Astrocyte (in vitro differentiated cells and primary cell): ENCODE measurements around the gene MMP28. TPM values are rescaled to one million over a fixed set of nuclear protein-coding genes. Genes with fewer than 3 reads are reported as not detected.

ENCODE experiments used
- DNase-seq: peaks from one replicate; pipeline ENCODE4 v3.0.0-alpha.2; 2010; ENCODE audit warnings: low read depth
- FAIRE-seq: peaks from 2 replicates; lab custom pipeline; 2011; peaks lifted over from hg19 to GRCh38; lab: Jason Lieb, UNC
- H2AFZ ChIP-seq: 2 replicates; pipeline ENCODE4 v1.6.0; 2012; ENCODE audit warnings: low read depth, low read length, inconsistent platforms
- H3K27ac ChIP-seq: 2 replicates; pipeline ENCODE4 v1.5.1; 2011; ENCODE audit warnings: low read depth, low read length, inconsistent platforms
- H3K27me3 ChIP-seq: 2 replicates; pipeline ENCODE4 v1.6.0; 2011; ENCODE audit warnings: low read length, inconsistent platforms; ENCODE audit not compliant: insufficient read depth
- H3K36me3 ChIP-seq: 2 replicates; pipeline ENCODE4 v1.5.1; 2011; ENCODE audit warnings: low read length, inconsistent platforms; ENCODE audit not compliant: insufficient read depth
- H3K4me1 ChIP-seq: 2 replicates; pipeline ENCODE4 v1.5.1; 2011; ENCODE audit warnings: low read length, inconsistent platforms; ENCODE audit not compliant: insufficient read depth
- H3K4me2 ChIP-seq: 2 replicates; pipeline ENCODE4 v1.6.0; 2012; ENCODE audit warnings: low read length, inconsistent platforms
- H3K4me3 ChIP-seq: 2 replicates; pipeline ENCODE4 v1.5.1; 2011; ENCODE audit warnings: low read depth, mild to moderate bottlenecking, low read length, inconsistent platforms; ENCODE audit not compliant: insufficient read depth
- H3K79me2 ChIP-seq: 2 replicates; pipeline ENCODE4 v1.6.0; 2012; ENCODE audit warnings: mild to moderate bottlenecking, low read length, inconsistent platforms; ENCODE audit not compliant: insufficient read depth
- H3K9ac ChIP-seq: 2 replicates; pipeline ENCODE4 v1.6.0; 2012; ENCODE audit warnings: mild to moderate bottlenecking, low read length, inconsistent platforms
- H3K9me3 ChIP-seq: 2 replicates; pipeline ENCODE4 v1.5.1; 2012; ENCODE audit warnings: low read depth, mild to moderate bottlenecking, low read length, inconsistent platforms; ENCODE audit not compliant: insufficient read depth
- H4K20me1 ChIP-seq: 2 replicates; pipeline ENCODE4 v1.6.0; 2012; ENCODE audit warnings: low read length, inconsistent platforms; ENCODE audit not compliant: insufficient read depth
- H3K27ac Mint-ChIP-seq: one replicate; pipeline ENCODE4 v1.8.0; 2021; ENCODE audit warnings: mild to moderate bottlenecking, mixed read lengths; ENCODE audit not compliant: unreplicated experiment
- H3K27me3 Mint-ChIP-seq: one replicate; pipeline ENCODE4 v1.8.0; 2021; ENCODE audit warnings: low read depth, mixed read lengths; ENCODE audit not compliant: unreplicated experiment
- H3K36me3 Mint-ChIP-seq: one replicate; pipeline ENCODE4 v1.8.0; 2021; ENCODE audit warnings: low read depth, mixed read lengths; ENCODE audit not compliant: unreplicated experiment
- H3K4me1 Mint-ChIP-seq: one replicate; pipeline ENCODE4 v1.8.0; 2021; ENCODE audit warnings: low read depth, mixed read lengths; ENCODE audit not compliant: unreplicated experiment
- H3K4me3 Mint-ChIP-seq: one replicate; pipeline ENCODE4 v1.8.0; 2021; ENCODE audit warnings: mild to moderate bottlenecking, moderate library complexity, mixed read lengths; ENCODE audit not compliant: unreplicated experiment
- H3K9me3 Mint-ChIP-seq: one replicate; pipeline ENCODE4 v1.8.0; 2021; ENCODE audit warnings: mild to moderate bottlenecking, mixed read lengths; ENCODE audit not compliant: unreplicated experiment
- CTCF ChIP-seq: IDR thresholded peaks from 2 replicates; pipeline ENCODE4 v1.5.1; 2011; ENCODE audit warnings: low read depth, mild to moderate bottlenecking, inconsistent platforms, low read length, moderate library complexity; ENCODE audit not compliant: insufficient read depth
- EZH2 ChIP-seq: IDR thresholded peaks from 2 replicates; pipeline ENCODE4 v1.6.1; 2012; ENCODE audit warnings: mild to moderate bottlenecking, low read length, inconsistent platforms; ENCODE audit not compliant: insufficient read depth
- total RNA-seq: library from RNA; stranded (reverse); gene quantifications from 2 replicates; pipeline ENCODE4 v1.2.1, GENCODE V29; 2021

The MMP28 gene
- total RNA-seq, 1 donor from 2014 or later, result 1.2 TPM

GRCh38 chr17:35730400-35731005 lies 64.9 kb downstream of the MMP28 start:
- TF ChIP-seq CTCF (no peak), EZH2 (no peak)
- FAIRE-seq, result no peak
- no peak overlapping the region for H3K27ac Mint-ChIP-seq
- Histone ChIP-seq H3K9ac (no peak overlapping the region), H2AFZ (no peak overlapping the region), H3K4me3 (no peak overlapping the region), H3K4me1 (peaks cover 30% of the 10 kb centered on the region), H3K27ac (no peak overlapping the region), H4K20me1 (peaks cover 32% of the 10 kb centered on the region), H3K4me2 (peak overlapping the region; percentile 78), H3K79me2 (no peaks in the 10 kb centered on the region), H3K36me3 (peaks cover 11% of the 10 kb centered on the region), H3K27me3 (no peaks in the 10 kb centered on the region), H3K9me3 (no peaks in the 10 kb centered on the region)
- peaks cover 3% of the 10 kb centered on the region for H3K27me3 Mint-ChIP-seq
- peak overlapping the region; percentile 81 for H3K4me3 Mint-ChIP-seq
- peaks cover 39% of the 10 kb centered on the region for H3K4me1 Mint-ChIP-seq
- H3K9me3 Mint-ChIP-seq, result no peaks in the 10 kb centered on the region
- no peak for DNase-seq
- H3K36me3 Mint-ChIP-seq, result peaks cover 16% of the 10 kb centered on the region

GRCh38 chr17:35729405-35729833 lies 66.0 kb downstream of the MMP28 start:
- no peak overlapping the region for H3K4me3 Mint-ChIP-seq

More at GRCh38 chr17:35729405-35729833, 66.0 kb downstream of the MMP28 start:
- Histone ChIP-seq H3K9ac (no peak overlapping the region), H3K9me3 (no peaks in the 10 kb centered on the region), H3K79me2 (no peaks in the 10 kb centered on the region), H3K4me2 (no peak overlapping the region), H3K4me1 (peaks cover 32% of the 10 kb centered on the region), H3K4me3 (no peak overlapping the region), H2AFZ (no peak overlapping the region), H3K27me3 (no peaks in the 10 kb centered on the region), H3K36me3 (peaks cover 21% of the 10 kb centered on the region), H3K27ac (no peak overlapping the region), H4K20me1 (peaks cover 36% of the 10 kb centered on the region)
- no peak for DNase-seq
- Mint-ChIP-seq H3K4me1 (peaks cover 41% of the 10 kb centered on the region), H3K27ac (no peak overlapping the region), H3K27me3 (peaks cover 2% of the 10 kb centered on the region), H3K36me3 (peaks cover 19% of the 10 kb centered on the region), H3K9me3 (no peaks in the 10 kb centered on the region)
- TF ChIP-seq EZH2 (no peak), CTCF (no peak)
- no peak for FAIRE-seq
